22Rv1 (cell line): ENCODE results near the gene ADRA1B.

Experiments
- CTCF ChIP-seq: fragments of 450-650 bp; IDR thresholded peaks from 2 replicates; pipeline ENCODE4 v1.5.1; 2017; ENCODE audit warnings: mild to moderate bottlenecking
- ZFX ChIP-seq: fragments of 450-650 bp; IDR thresholded peaks from 2 replicates; pipeline ENCODE4 v1.6.1; 2017; ENCODE audit warnings: antibody characterized with exemption, borderline replicate concordance

- TF ChIP-seq CTCF: no peak
- no peak for TF ChIP-seq ZFX
Measured at GRCh38 chr5:159901308-159901707, 15.0 kb upstream of the ADRA1B start.
